Measurements from ENCODE around the gene F12. TPM values are rescaled to one million over a fixed set of nuclear protein-coding genes. Genes with fewer than 3 reads are reported as not detected.
"Not testable (repeated sequence)": the region's sequence is repeated elsewhere in the genome, so short reads cannot be mapped to it uniquely, and the experiment has no call there.

Gene F12
- total RNA-seq, 1 experiment from 2014 or later: 0.12 TPM

- DNase-seq (ENCODE audit: low read depth): peak; percentile 10
Measured at GRCh38 chr5:177368869-177369644, 40.3 kb downstream of the F12 start.

- no peak for DNase-seq (ENCODE audit: low read depth)
Measured at GRCh38 chr5:177367981-177368868, 41.1 kb downstream of the F12 start.

GRCh38 chr5:177367323-177367848 is 42.0 kb downstream of the F12 start:
- DNase-seq (ENCODE audit: low read depth): no peak

GRCh38 chr5:177366528-177367322 is 42.6 kb downstream of the F12 start:
- DNase-seq (ENCODE audit: low read depth): peak; percentile 44

- DNase-seq (ENCODE audit: low read depth): no peak
Measured at GRCh38 chr5:177365845-177366527, 43.4 kb downstream of the F12 start.

- no peak for DNase-seq (ENCODE audit: low read depth)
Measured at GRCh38 chr5:177364159-177364962, 45.0 kb downstream of the F12 start.

GRCh38 chr5:177363565-177363964 is 45.8 kb downstream of the F12 start:
- DNase-seq (ENCODE audit: low read depth): no peak

GRCh38 chr5:177362610-177363507 is 46.5 kb downstream of the F12 start:
- DNase-seq (ENCODE audit: low read depth): peak; percentile 40

- no peak for DNase-seq (ENCODE audit: low read depth)
Measured at GRCh38 chr5:177362292-177362609, 47.1 kb downstream of the F12 start.

- DNase-seq (ENCODE audit: low read depth): no peak
Measured at GRCh38 chr5:177361418-177362291, 47.7 kb downstream of the F12 start.

- DNase-seq (ENCODE audit: low read depth): not testable (repeated sequence)
Measured at GRCh38 chr5:177360740-177361139, 48.6 kb downstream of the F12 start.

- DNase-seq (ENCODE audit: low read depth): no peak
Measured at GRCh38 chr5:177359860-177360259, 49.5 kb downstream of the F12 start.

GRCh38 chr5:177359451-177359851 is 49.9 kb downstream of the F12 start:
- DNase-seq (ENCODE audit: low read depth): no peak

- no peak for DNase-seq (ENCODE audit: low read depth)
Measured at GRCh38 chr5:177358370-177358819, 51.0 kb downstream of the F12 start.

GRCh38 chr5:177357459-177358351 is 51.7 kb downstream of the F12 start, which contains the start of gene RGS14:
Gene RGS14, plus strand, starts transcription at chr5:177357924. Its CDS starts 101 bp downstream, at chr5:177358025.
- peak; percentile 78 for DNase-seq (ENCODE audit: low read depth)

GRCh38 chr5:177357146-177357458 is 52.3 kb downstream of the F12 start:
- DNase-seq (ENCODE audit: low read depth): no peak

GRCh38 chr5:177356746-177357145 is 52.6 kb downstream of the F12 start:
- DNase-seq (ENCODE audit: low read depth): no peak

GRCh38 chr5:177355868-177356168 is 53.5 kb downstream of the F12 start:
- DNase-seq (ENCODE audit: low read depth): no peak
